Ishikawa (cell line): ENCODE results near the gene RNF223.

ENCODE experiments used
- CEBPB ChIP-seq: IDR thresholded peaks from 2 replicates; pipeline ENCODE4 v1.6.1; 2012
- EP300 ChIP-seq: IDR thresholded peaks from 2 replicates; pipeline ENCODE4 v1.6.1; 2012; ENCODE audit warnings: borderline replicate concordance
- MAX ChIP-seq: IDR thresholded peaks from 2 replicates; pipeline ENCODE4 v1.6.1; 2012
- RAD21 ChIP-seq: IDR thresholded peaks from 2 replicates; pipeline ENCODE4 v1.6.1; 2012; ENCODE audit warnings: low read depth
- REST ChIP-seq: IDR thresholded peaks from 2 replicates; pipeline ENCODE4 v1.6.1; 2012; ENCODE audit warnings: low read depth, mild to moderate bottlenecking
- YY1 ChIP-seq: IDR thresholded peaks from 2 replicates; pipeline ENCODE4 v1.6.1; 2012; ENCODE audit warnings: low read depth

- TF ChIP-seq CEBPB: no peak
- TF ChIP-seq RAD21: no peak
- no peak for TF ChIP-seq YY1
- TF ChIP-seq EP300: no peak
- TF ChIP-seq REST: no peak
- no peak for TF ChIP-seq MAX
Observed at GRCh38 chr1:1041092-1041523, 33.0 kb downstream of the RNF223 start.
